H1 (cell line): ENCODE data around the gene S100A6. TPM values are rescaled to one million over a fixed set of nuclear protein-coding genes. Genes with fewer than 3 reads are reported as not detected.

Experiments
- CTCF ChIA-PET: fragments of 300-600 bp; sonication (Branson Sonifier 250); formaldehyde crosslinking; loops from one replicate; lab custom pipeline; 2021; ENCODE audit not compliant: partially characterized antibody; lab: Charles Lee
- POLR2A ChIA-PET: fragments of 300-600 bp; sonication (Branson Sonifier 250); formaldehyde crosslinking; loops from one replicate; lab custom pipeline; 2021; ENCODE audit warnings: inconsistent platforms; ENCODE audit not compliant: partially characterized antibody; lab: Charles Lee
- DNase-seq, 2 experiments: peaks; one replicate each; pipeline versions ENCODE4 v3.0.0 to v3.0.0-alpha.2; 2010 to 2022; ENCODE audit warnings: low spot score in 2 of 2, low read depth in 1 of 2, mixed read lengths in 1 of 2
- FAIRE-seq: peaks from 2 replicates; lab custom pipeline; 2011; peaks lifted over from hg19 to GRCh38; lab: Jason Lieb, UNC
- H2AFZ ChIP-seq: 2 replicates; pipeline ENCODE4 v1.8.1; 2012; ENCODE audit warnings: low read length, inconsistent platforms
- H2AK5ac ChIP-seq: 2 replicates; pipeline ENCODE4 v1.6.1; 2013; ENCODE audit warnings: low read depth, low read length
- H2BK120ac ChIP-seq: replicated peaks from 2 replicates; pipeline ENCODE3; 2013; ENCODE audit warnings: low read depth, low read length, inconsistent platforms
- H2BK12ac ChIP-seq: 2 replicates; pipeline ENCODE4 v1.6.1; 2013; ENCODE audit warnings: low read depth, low read length
- H2BK15ac ChIP-seq: 2 replicates; pipeline ENCODE4 v1.6.1; 2013; ENCODE audit warnings: low read length
- H2BK20ac ChIP-seq: 2 replicates; pipeline ENCODE4 v1.6.1; 2013; ENCODE audit warnings: low read length
- H2BK5ac ChIP-seq: 2 replicates; pipeline ENCODE4 v1.6.1; 2013; ENCODE audit warnings: low read depth, low read length
- H3K14ac ChIP-seq: 2 replicates; pipeline ENCODE4 v1.6.1; 2013; ENCODE audit warnings: inconsistent platforms; ENCODE audit not compliant: insufficient read length
- H3K18ac ChIP-seq: 2 replicates; pipeline ENCODE4 v1.6.1; 2013; ENCODE audit warnings: low read length; ENCODE audit errors: extremely low read depth
- H3K23ac ChIP-seq: 2 replicates; pipeline ENCODE4 v1.6.1; 2013; ENCODE audit warnings: inconsistent platforms; ENCODE audit not compliant: insufficient read length
- H3K23me2 ChIP-seq: 2 replicates; pipeline ENCODE4 v1.6.1; 2013; ENCODE audit warnings: low read depth, low read length
- H3K27ac ChIP-seq: 2 replicates; pipeline ENCODE4 v1.6.1; 2011; ENCODE audit warnings: low read depth, low read length, inconsistent platforms
- H3K27me3 ChIP-seq, 4 experiments: replicated peaks in 1 of 4; 1 replicate in 1 of 4; 2 replicates in 3 of 4; pipeline versions ENCODE4 v1.6.1 to v1.8.1; 2011 to 2013; ENCODE audit warnings: low read length in 3 of 4, mild to moderate bottlenecking in 3 of 4, inconsistent platforms in 2 of 4, mixed read lengths in 2 of 4, moderate library complexity in 1 of 4; ENCODE audit not compliant: control insufficient read depth in 3 of 4, insufficient read depth in 3 of 4; ENCODE audit errors: extremely low read depth in 1 of 4
- H3K36me3 ChIP-seq, 4 experiments: 2 replicates each; pipeline versions ENCODE4 v1.6.1 to v1.8.1; 2011 to 2013; ENCODE audit warnings: mild to moderate bottlenecking in 4 of 4, low read length in 3 of 4, moderate library complexity in 2 of 4, control low read depth in 1 of 4, inconsistent platforms in 1 of 4; ENCODE audit not compliant: insufficient read depth in 4 of 4, control insufficient read depth in 2 of 4
- H3K4ac ChIP-seq: replicated peaks from 2 replicates; pipeline ENCODE3; 2013; ENCODE audit warnings: low read length, low read depth, mixed read lengths, inconsistent platforms; ENCODE audit not compliant: insufficient read length
- H3K4me1 ChIP-seq, 4 experiments: replicated peaks in 1 of 4; 1 replicate in 1 of 4; 2 replicates in 3 of 4; pipeline versions ENCODE4 v1.6.1 to v1.8.1; 2011 to 2013; ENCODE audit warnings: low read length in 3 of 4, inconsistent platforms in 2 of 4, mixed read lengths in 1 of 4; ENCODE audit not compliant: insufficient read depth in 4 of 4, control insufficient read depth in 3 of 4
- H3K4me2 ChIP-seq, 2 experiments: 2 replicates each; pipeline versions ENCODE4 v1.6.1 to v1.8.1; 2011 to 2013; ENCODE audit warnings: low read depth in 2 of 2, low read length in 2 of 2, control low read depth in 1 of 2, inconsistent platforms in 1 of 2, mild to moderate bottlenecking in 1 of 2; ENCODE audit not compliant: insufficient read depth in 1 of 2
- H3K4me3 ChIP-seq, 4 experiments: fragments of 200-600, 300-600 bp in 1 of 4; sonication (generic), shearing (Covaris generic), sonication (Bioruptor Twin) in 1 of 4; 2 replicates each; pipeline versions ENCODE4 v1.5.1 to v1.8.1; 2011 to 2016; ENCODE audit warnings: low read length in 4 of 4, low read depth in 3 of 4, control low read depth in 2 of 4, inconsistent platforms in 2 of 4, mild to moderate bottlenecking in 2 of 4, mixed read lengths in 1 of 4, moderate library complexity in 1 of 4; ENCODE audit not compliant: insufficient read depth in 2 of 4; ENCODE audit errors: extremely low read depth in 1 of 4
- H3K56ac ChIP-seq: replicated peaks from 2 replicates; pipeline ENCODE3; 2013; ENCODE audit warnings: low read depth, mild to moderate bottlenecking, mixed read lengths, low read length, inconsistent platforms; ENCODE audit not compliant: insufficient read length
- H3K79me1 ChIP-seq: 2 replicates; pipeline ENCODE4 v1.6.1; 2013; ENCODE audit warnings: low read depth, low read length, control low read depth
- H3K79me2 ChIP-seq, 2 experiments: 2 replicates each; pipeline versions ENCODE4 v1.6.1 to v1.8.1; 2012 to 2013; ENCODE audit warnings: low read length in 2 of 2, mild to moderate bottlenecking in 2 of 2, inconsistent platforms in 1 of 2; ENCODE audit not compliant: insufficient read depth in 2 of 2, control insufficient read depth in 1 of 2
- H3K9ac ChIP-seq, 4 experiments: replicated peaks in 1 of 4; 1 replicate in 1 of 4; 2 replicates in 3 of 4; pipeline versions ENCODE4 v1.6.1 to v1.8.1; 2011 to 2013; ENCODE audit warnings: low read depth in 3 of 4, low read length in 3 of 4, control low read depth in 2 of 4, mild to moderate bottlenecking in 2 of 4, moderate library complexity in 2 of 4, inconsistent platforms in 1 of 4; ENCODE audit errors: extremely low read depth in 1 of 4
- H3K9me3 ChIP-seq, 2 experiments: 2 replicates each; pipeline versions ENCODE4 v1.6.1 to v1.8.1; 2012 to 2013; ENCODE audit warnings: mild to moderate bottlenecking in 2 of 2, moderate library complexity in 2 of 2, control low read depth in 1 of 2, inconsistent platforms in 1 of 2, low read depth in 1 of 2, low read length in 1 of 2, mixed read lengths in 1 of 2; ENCODE audit not compliant: insufficient read depth in 2 of 2
- H4K20me1 ChIP-seq, 2 experiments: replicated peaks in 1 of 2; 2 replicates each; pipeline versions ENCODE3 to v1.8.1; 2011 to 2013; ENCODE audit warnings: inconsistent platforms in 2 of 2, low read length in 2 of 2, mild to moderate bottlenecking in 1 of 2; ENCODE audit not compliant: insufficient read depth in 2 of 2, control insufficient read depth in 1 of 2
- H4K5ac ChIP-seq: 2 replicates; pipeline ENCODE4 v1.6.1; 2013; ENCODE audit warnings: low read length, low read depth, mixed read lengths, inconsistent platforms; ENCODE audit not compliant: insufficient read length
- H4K8ac ChIP-seq: 2 replicates; pipeline ENCODE4 v1.8.0; 2013; ENCODE audit warnings: mild to moderate bottlenecking, moderate library complexity, low read length, inconsistent platforms; ENCODE audit not compliant: insufficient read depth; ENCODE audit errors: extremely low read depth
- H4K91ac ChIP-seq: replicated peaks from 2 replicates; pipeline ENCODE3; 2013; ENCODE audit warnings: low read length, mixed read lengths, inconsistent platforms; ENCODE audit not compliant: insufficient read length
- BACH1 ChIP-seq: IDR thresholded peaks from 2 replicates; pipeline ENCODE4 v1.6.1; 2012; ENCODE audit warnings: low read length, improper control_type of control experiment
- CBX5 ChIP-seq: fragments of 300-800, 300-1000 bp; sonication (generic); IDR thresholded peaks from 2 replicates; pipeline ENCODE4 v1.7.1; 2016; ENCODE audit warnings: antibody characterized with exemption, low read length, low read depth
- CTCF ChIP-seq, 3 experiments: IDR thresholded peaks; 1 replicate in 2 of 3; 2 replicates in 1 of 3; pipeline versions ENCODE4 v1.5.1 to v1.6.1; 2011; ENCODE audit warnings: low read length in 3 of 3, mild to moderate bottlenecking in 3 of 3, inconsistent platforms in 2 of 3, low read depth in 1 of 3, moderate library complexity in 1 of 3; ENCODE audit not compliant: insufficient read depth in 1 of 3; ENCODE audit errors: control extremely low read depth in 1 of 3
- HDAC2 ChIP-seq, 2 experiments: fragments of 300-600 bp in 1 of 2; sonication (generic) in 1 of 2; IDR thresholded peaks; 2 replicates each; pipeline ENCODE4 v1.6.1; 2011 to 2012; ENCODE audit warnings: low read depth in 2 of 2, low read length in 2 of 2, mild to moderate bottlenecking in 2 of 2, moderate library complexity in 2 of 2, borderline replicate concordance in 1 of 2, inconsistent platforms in 1 of 2
- MAX ChIP-seq: IDR thresholded peaks from 2 replicates; pipeline ENCODE4 v1.6.1; 2012; ENCODE audit warnings: inconsistent platforms
- RAD21 ChIP-seq, 2 experiments: IDR thresholded peaks in 1 of 2; conservative IDR thresholded peaks in 1 of 2; 2 replicates each; pipeline ENCODE4 v1.6.1; 2011; ENCODE audit warnings: low read depth in 2 of 2, low read length in 2 of 2, improper control_type of control experiment in 1 of 2, inconsistent platforms in 1 of 2, mild to moderate bottlenecking in 1 of 2, moderate library complexity in 1 of 2
- WGBS, 2 experiments: shearing (Covaris generic) in 1 of 2; methylation state at CpG; one replicate each; pipeline versions ENCODE4 v1.1.6 to v1.1.7; 2013 to 2015; ENCODE audit warnings: low lambda C conversion rate in 2 of 2, mixed read lengths in 2 of 2, inconsistent platforms in 1 of 2, low coverage in 1 of 2, missing lambda C conversion rate in 1 of 2; ENCODE audit not compliant: insufficient replicate concordance in 2 of 2, insufficient coverage in 1 of 2, insufficient read length in 1 of 2; ENCODE audit errors: extremely low coverage in 1 of 2, missing lambda C conversion rate in 1 of 2; 5-methylcytosine and 5-hydroxymethylcytosine counted together
- polyA plus RNA-seq, 7 experiments: library from polyadenylated mRNA; depleted of rRNA in 3 of 7; stranded (reverse) in 5 of 7; unstranded in 2 of 7; fragments of >200 nt in 5 of 7; fragments of 200-250 nt in 2 of 7; gene quantifications; 1 replicate in 5 of 7; 2 replicates in 1 of 7; 4 replicates in 1 of 7; pipeline versions ENCODE4 v1.2.1 to v1.2.3, GENCODE V29; 2011 to 2013; ENCODE audit warnings: missing spikeins in 2 of 7, mixed read lengths in 2 of 7
- total RNA-seq: library from RNA; stranded (reverse); fragmentation: NEBNext Ultra II Directional; extraction: Animal tissue kit (Norgen Biotek cat#: 25700); gene quantifications from 2 replicates; pipeline ENCODE4 v1.2.1, GENCODE V29; 2021

The S100A6 gene
- total and polyA plus RNA-seq, 2 of the 8 experiments (the other 6 are each of a cell fraction or from before 2014, with no cell fraction given), result 11.1 to 63.0 TPM

- ChIA-PET CTCF (interaction anchor here (0.7 to 5.3 kb wide), 46 partner anchors 8 to 166 kb away, joined by 3 to 86 read pairs (median 6); partner anchors contain the start of genes PGLYRP4, S100A1, S100A13 and S100A14), POLR2A (no interaction called here)
- Histone ChIP-seq H4K91ac (no peak overlapping the region), H3K23ac (no peak overlapping the region), H2BK5ac (no peak overlapping the region), H3K14ac (no peak overlapping the region), H3K4ac (no peak overlapping the region), H2BK120ac (no peak overlapping the region), H4K20me1 (no peaks in the 10 kb centered on the region), H2AK5ac (no peak overlapping the region), H3K79me2 (no peaks in the 10 kb centered on the region), H3K36me3 (no peaks in the 10 kb centered on the region), H2BK20ac (no peak overlapping the region), H2AFZ (no peak overlapping the region), H3K79me1 (no peaks in the 10 kb centered on the region), H4K8ac (no peak overlapping the region), H3K9ac (no peak overlapping the region), H3K4me1 (peaks cover 0 to 2% (median 0%) of the 10 kb centered on the region in 4 experiments; a peak in 3 of 7 replicates), H3K56ac (no peak overlapping the region), H3K27ac (no peak overlapping the region), H3K9me3 (no peaks in the 10 kb centered on the region), H2BK15ac (no peak overlapping the region), H3K4me3 (no peak overlapping the region), H3K23me2 (no peaks in the 10 kb centered on the region), H3K4me2 (no peak overlapping the region), H3K18ac (no peak overlapping the region), H4K5ac (no peak overlapping the region), H2BK12ac (0 out of 2 replicates have a peak overlapping the region, but pooled peaks have one; percentile 5), H3K27me3 (no peaks in the 10 kb centered on the region; a peak in 2 of 7 replicates)
- no peak for FAIRE-seq
- TF ChIP-seq HDAC2 (IDR thresholded peaks at IDR 0.05; ENCODE audit: borderline replicate concordance in 1 of 2, low read depth in 2 of 2, low read length in 2 of 2) (no peak), RAD21 (IDR thresholded peaks at IDR 0.05 in 1 of 2, conservative IDR thresholded peaks at IDR 0.05 in 1 of 2; ENCODE audit: low read depth in 2 of 2, low read length in 2 of 2) (peak; percentile 58 to 70), MAX (0 out of 2 replicates have a peak, but pooled peaks have one; percentile 28), CTCF (IDR thresholded peaks at IDR 0.05; ENCODE audit: control extremely low read depth in 1 of 3, insufficient read depth in 1 of 3, low read depth in 1 of 3, low read length in 3 of 3) (peak; percentile 58 to 77 (median 74)), BACH1 (no peak), CBX5 (no peak)
- 83% methylated on average over 4 of the region's 4 CpGs; no CpG with 5 or more reads in 1 of the 2 experiments for WGBS, 2 experiments
- DNase-seq, result no peak
Measured at GRCh38 chr1:153509729-153510354, 25.9 kb downstream of the S100A6 start.
